ENCODE results near the gene ALDH1L1.

Gene ALDH1L1

GRCh38 chr3:126118591-126118990 is 61.8 kb downstream of the ALDH1L1 start:
- DNase-seq (ENCODE audit: low read depth), result no peak

- no peak for DNase-seq (ENCODE audit: low read depth)
Measured at GRCh38 chr3:126117786-126118185, 62.6 kb downstream of the ALDH1L1 start.

- no peak for DNase-seq (ENCODE audit: low read depth)
Measured at GRCh38 chr3:126117212-126117611, 63.2 kb downstream of the ALDH1L1 start.

- no peak for DNase-seq (ENCODE audit: low read depth)
Measured at GRCh38 chr3:126116526-126116925, 63.9 kb downstream of the ALDH1L1 start.

GRCh38 chr3:126114443-126115386 is 65.7 kb downstream of the ALDH1L1 start:
- DNase-seq (ENCODE audit: low read depth), result no peak

GRCh38 chr3:126113733-126114442 is 66.5 kb downstream of the ALDH1L1 start:
- DNase-seq (ENCODE audit: low read depth), result no peak

GRCh38 chr3:126113238-126113555 is 67.2 kb downstream of the ALDH1L1 start:
- no peak for DNase-seq (ENCODE audit: low read depth)

- no peak for DNase-seq (ENCODE audit: low read depth)
Measured at GRCh38 chr3:126112531-126113237, 67.7 kb downstream of the ALDH1L1 start.

GRCh38 chr3:126111566-126112475 is 68.6 kb downstream of the ALDH1L1 start:
- no peak for DNase-seq (ENCODE audit: low read depth)

- DNase-seq (ENCODE audit: low read depth), result no peak
Measured at GRCh38 chr3:126111126-126111551, 69.2 kb downstream of the ALDH1L1 start.

- DNase-seq (ENCODE audit: low read depth), result no peak
Measured at GRCh38 chr3:126110431-126111125, 69.8 kb downstream of the ALDH1L1 start.

GRCh38 chr3:126109880-126110235 is 70.5 kb downstream of the ALDH1L1 start:
- DNase-seq (ENCODE audit: low read depth), result no peak

- DNase-seq (ENCODE audit: low read depth), result no peak
Measured at GRCh38 chr3:126109146-126109879, 71.1 kb downstream of the ALDH1L1 start.

GRCh38 chr3:126108676-126109050 is 71.7 kb downstream of the ALDH1L1 start:
- no peak for DNase-seq (ENCODE audit: low read depth)

GRCh38 chr3:126107957-126108675 is 72.3 kb downstream of the ALDH1L1 start:
- DNase-seq (ENCODE audit: low read depth), result no peak

- no peak for DNase-seq (ENCODE audit: low read depth)
Measured at GRCh38 chr3:126107203-126107939, 73.0 kb downstream of the ALDH1L1 start.

- DNase-seq (ENCODE audit: low read depth), result no peak
Measured at GRCh38 chr3:126106336-126107202, 73.8 kb downstream of the ALDH1L1 start.

GRCh38 chr3:126105691-126106187 is 74.6 kb downstream of the ALDH1L1 start:
- no peak for DNase-seq (ENCODE audit: low read depth)
